Nephron progenitor cell (in vitro differentiated cells): ENCODE results near the gene DNAH1.

Experiments
- DNase-seq: peaks from one replicate; pipeline ENCODE4 v3.0.0; 2021
- H3K27ac Mint-ChIP-seq: 2 replicates; pipeline ENCODE4 v1.8.0; 2021; ENCODE audit warnings: mild to moderate bottlenecking, moderate library complexity, mixed read lengths
- H3K27me3 Mint-ChIP-seq: 2 replicates; pipeline ENCODE4 v1.8.0; 2021; ENCODE audit warnings: mild to moderate bottlenecking, low read depth, mixed read lengths; ENCODE audit not compliant: poor library complexity
- H3K36me3 Mint-ChIP-seq: 2 replicates; pipeline ENCODE4 v1.8.0; 2021; ENCODE audit warnings: low read depth, mixed read lengths
- H3K4me1 Mint-ChIP-seq: 2 replicates; pipeline ENCODE4 v1.8.0; 2021; ENCODE audit warnings: mixed read lengths
- H3K4me3 Mint-ChIP-seq: 2 replicates; pipeline ENCODE4 v1.8.0; 2021; ENCODE audit warnings: mild to moderate bottlenecking, moderate library complexity, mixed read lengths
- H3K9me3 Mint-ChIP-seq: 2 replicates; pipeline ENCODE4 v1.8.0; 2021; ENCODE audit warnings: mild to moderate bottlenecking, moderate library complexity, mixed read lengths
- TF ChIP-seq, protein P1 (sequence below): fragments of 200-600 bp; sonication (generic); IDR thresholded peaks from 2 replicates; pipeline ENCODE4 v1.5.0; 2021; ENCODE audit warnings: antibody characterized with exemption

The DNAH1 gene

DNA sequence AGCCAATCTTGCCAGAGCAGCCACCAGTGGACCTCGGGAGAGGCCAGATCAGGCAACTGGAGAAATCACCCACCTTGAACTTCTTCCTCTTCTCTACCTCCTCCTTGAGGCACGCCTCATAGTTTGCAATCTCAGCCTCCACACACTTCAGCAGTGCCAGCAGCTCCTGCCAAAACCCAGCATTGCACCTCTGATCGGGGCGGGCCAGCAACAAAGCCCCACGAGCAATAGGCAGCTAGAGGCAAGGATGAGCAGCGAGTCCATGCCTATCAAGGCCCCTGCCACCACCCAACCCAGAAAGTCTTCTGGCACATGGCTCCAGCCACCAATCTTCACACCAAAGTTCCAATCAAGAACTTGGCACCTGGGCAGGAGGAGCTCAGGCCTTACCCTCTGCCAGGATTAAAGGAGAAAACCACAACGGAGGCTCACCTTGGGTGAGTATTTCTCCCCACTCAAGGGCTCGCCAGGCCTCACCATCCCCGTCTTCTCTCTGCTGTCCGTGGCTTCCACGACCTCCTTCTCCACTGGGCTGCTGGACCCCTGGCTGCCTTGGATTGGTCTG, 86.7 kb downstream of the DNAH1 start:
- H3K4me1 Mint-ChIP-seq: no peaks in the 10 kb centered on the region
- DNase-seq: no peak

DNA sequence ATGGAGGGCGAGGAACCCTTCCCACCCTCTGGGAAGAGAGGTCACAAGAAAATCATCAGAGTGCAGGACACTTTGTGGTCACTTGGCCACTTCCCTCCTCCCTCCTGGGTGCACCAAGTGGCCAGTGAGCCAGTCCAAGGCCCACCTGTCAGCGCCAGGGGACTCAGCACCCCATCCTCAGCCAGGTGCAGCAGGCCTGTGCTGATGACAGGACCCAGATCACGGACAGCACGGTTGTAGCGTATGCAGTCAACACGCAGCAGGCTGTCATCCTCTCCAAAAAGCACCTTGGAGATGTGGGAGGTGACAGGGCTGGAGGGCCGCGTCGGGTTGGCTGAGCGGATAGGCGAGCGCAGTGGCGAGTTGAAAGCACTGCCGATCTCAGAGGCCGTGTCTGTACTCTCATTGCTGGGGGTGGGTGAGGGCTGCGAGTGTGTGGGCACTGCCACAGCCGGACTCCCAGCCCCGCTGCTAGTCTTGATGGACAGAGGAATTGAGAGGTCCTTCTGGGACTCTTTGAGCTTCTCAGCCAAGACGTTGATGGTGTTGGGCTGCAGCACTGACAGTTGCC, 87.2 kb downstream of the DNAH1 start:
- H3K9me3 Mint-ChIP-seq: no peaks in the 10 kb centered on the region
- H3K27me3 Mint-ChIP-seq: no peaks in the 10 kb centered on the region
- H3K27ac Mint-ChIP-seq: no peak overlapping the region
- no peak for DNase-seq
- TF ChIP-seq, protein P1, sequence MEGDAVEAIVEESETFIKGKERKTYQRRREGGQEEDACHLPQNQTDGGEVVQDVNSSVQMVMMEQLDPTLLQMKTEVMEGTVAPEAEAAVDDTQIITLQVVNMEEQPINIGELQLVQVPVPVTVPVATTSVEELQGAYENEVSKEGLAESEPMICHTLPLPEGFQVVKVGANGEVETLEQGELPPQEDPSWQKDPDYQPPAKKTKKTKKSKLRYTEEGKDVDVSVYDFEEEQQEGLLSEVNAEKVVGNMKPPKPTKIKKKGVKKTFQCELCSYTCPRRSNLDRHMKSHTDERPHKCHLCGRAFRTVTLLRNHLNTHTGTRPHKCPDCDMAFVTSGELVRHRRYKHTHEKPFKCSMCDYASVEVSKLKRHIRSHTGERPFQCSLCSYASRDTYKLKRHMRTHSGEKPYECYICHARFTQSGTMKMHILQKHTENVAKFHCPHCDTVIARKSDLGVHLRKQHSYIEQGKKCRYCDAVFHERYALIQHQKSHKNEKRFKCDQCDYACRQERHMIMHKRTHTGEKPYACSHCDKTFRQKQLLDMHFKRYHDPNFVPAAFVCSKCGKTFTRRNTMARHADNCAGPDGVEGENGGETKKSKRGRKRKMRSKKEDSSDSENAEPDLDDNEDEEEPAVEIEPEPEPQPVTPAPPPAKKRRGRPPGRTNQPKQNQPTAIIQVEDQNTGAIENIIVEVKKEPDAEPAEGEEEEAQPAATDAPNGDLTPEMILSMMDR: no peak
- H3K4me1 Mint-ChIP-seq: peaks cover 5% of the 10 kb centered on the region
- H3K4me3 Mint-ChIP-seq: no peak overlapping the region
- peaks cover 43% of the 10 kb centered on the region for H3K36me3 Mint-ChIP-seq

More for the DNA sequence above, 86.7 kb downstream of the DNAH1 start:
- no peaks in the 10 kb centered on the region for H3K9me3 Mint-ChIP-seq
- no peaks in the 10 kb centered on the region for H3K27me3 Mint-ChIP-seq
- H3K4me3 Mint-ChIP-seq: no peak overlapping the region
- TF ChIP-seq, protein P1: no peak
- no peak overlapping the region for H3K27ac Mint-ChIP-seq
- peaks cover 38% of the 10 kb centered on the region for H3K36me3 Mint-ChIP-seq

DNA sequence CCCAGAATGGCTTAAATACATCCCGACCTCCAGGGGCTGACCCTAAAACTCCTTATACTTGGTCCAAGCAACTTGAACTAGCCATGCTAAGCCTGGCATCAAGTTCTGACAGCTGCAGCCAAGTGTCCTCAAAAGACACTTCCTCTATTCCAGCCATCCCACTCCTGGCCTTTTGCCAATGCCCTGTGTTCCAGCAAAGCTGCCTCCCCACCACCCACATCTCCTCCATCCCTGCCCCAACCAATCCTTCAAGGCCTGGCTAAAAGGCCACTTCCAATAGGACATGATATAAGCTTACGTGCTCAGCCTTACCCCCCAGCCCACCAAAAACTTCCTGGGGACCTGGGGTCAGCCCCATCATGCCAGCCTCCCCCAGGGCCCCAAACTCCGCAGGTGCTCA, 87.8 kb downstream of the DNAH1 start:
- H3K9me3 Mint-ChIP-seq: no peaks in the 10 kb centered on the region

DNA sequence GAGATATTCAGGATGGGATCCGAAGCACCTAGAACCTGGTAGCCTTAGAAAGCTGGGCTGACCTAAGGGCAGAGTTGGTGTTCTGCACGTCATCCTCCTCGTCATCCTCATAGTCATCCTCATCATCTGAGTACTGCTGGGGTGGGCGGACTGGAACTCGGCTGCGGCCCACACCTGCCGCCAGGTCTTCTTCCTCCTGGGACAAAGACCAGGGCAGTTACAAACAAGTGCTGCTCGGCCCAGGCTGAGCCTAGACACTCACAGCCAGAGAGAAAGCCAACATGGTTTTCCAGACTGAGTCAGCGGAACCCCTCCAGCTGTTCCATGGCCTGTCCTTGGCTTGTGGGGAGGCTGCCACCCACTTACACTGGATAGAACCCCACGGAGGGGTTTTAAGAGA, 88.3 kb downstream of the DNAH1 start:
- H3K27ac Mint-ChIP-seq: no peak overlapping the region
- H3K4me3 Mint-ChIP-seq: no peak overlapping the region
- H3K27me3 Mint-ChIP-seq: no peaks in the 10 kb centered on the region
- H3K9me3 Mint-ChIP-seq: no peaks in the 10 kb centered on the region
- peaks cover 15% of the 10 kb centered on the region for H3K4me1 Mint-ChIP-seq
- H3K36me3 Mint-ChIP-seq: peaks cover 47% of the 10 kb centered on the region
- TF ChIP-seq, protein P1: no peak
- DNase-seq: no peak

More for the DNA sequence above, 87.8 kb downstream of the DNAH1 start:
- no peak overlapping the region for H3K4me3 Mint-ChIP-seq
- H3K4me1 Mint-ChIP-seq: peaks cover 11% of the 10 kb centered on the region
- DNase-seq: no peak
- no peaks in the 10 kb centered on the region for H3K27me3 Mint-ChIP-seq
- H3K27ac Mint-ChIP-seq: peak overlapping the region; percentile 29
- peaks cover 47% of the 10 kb centered on the region for H3K36me3 Mint-ChIP-seq
- TF ChIP-seq, protein P1: no peak

DNA sequence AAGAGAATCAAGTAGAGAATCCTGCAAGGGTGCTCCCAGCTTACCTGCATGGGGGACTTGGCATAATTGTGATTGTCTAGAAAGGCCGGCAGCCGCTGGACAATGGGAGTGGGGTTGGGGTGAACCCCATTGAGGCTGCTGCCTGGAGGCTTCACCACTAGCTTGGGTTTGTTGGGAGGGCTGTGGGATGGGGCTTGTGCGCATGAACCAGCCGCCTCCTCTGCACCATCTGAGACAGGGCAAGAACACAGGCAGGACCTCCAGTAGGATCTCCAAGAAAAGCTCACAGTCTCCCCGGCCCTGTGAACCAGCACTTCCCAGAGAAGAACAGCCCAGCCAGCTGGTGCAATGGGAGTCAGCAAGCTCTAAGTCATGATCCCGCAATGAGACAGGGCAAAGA, 88.9 kb downstream of the DNAH1 start:
- no peaks in the 10 kb centered on the region for H3K9me3 Mint-ChIP-seq
- no peak overlapping the region for H3K4me3 Mint-ChIP-seq
- peaks cover 47% of the 10 kb centered on the region for H3K36me3 Mint-ChIP-seq
- H3K27ac Mint-ChIP-seq: no peak overlapping the region
- no peaks in the 10 kb centered on the region for H3K27me3 Mint-ChIP-seq
- TF ChIP-seq, protein P1: no peak
- H3K4me1 Mint-ChIP-seq: peaks cover 17% of the 10 kb centered on the region
- DNase-seq: no peak

DNA sequence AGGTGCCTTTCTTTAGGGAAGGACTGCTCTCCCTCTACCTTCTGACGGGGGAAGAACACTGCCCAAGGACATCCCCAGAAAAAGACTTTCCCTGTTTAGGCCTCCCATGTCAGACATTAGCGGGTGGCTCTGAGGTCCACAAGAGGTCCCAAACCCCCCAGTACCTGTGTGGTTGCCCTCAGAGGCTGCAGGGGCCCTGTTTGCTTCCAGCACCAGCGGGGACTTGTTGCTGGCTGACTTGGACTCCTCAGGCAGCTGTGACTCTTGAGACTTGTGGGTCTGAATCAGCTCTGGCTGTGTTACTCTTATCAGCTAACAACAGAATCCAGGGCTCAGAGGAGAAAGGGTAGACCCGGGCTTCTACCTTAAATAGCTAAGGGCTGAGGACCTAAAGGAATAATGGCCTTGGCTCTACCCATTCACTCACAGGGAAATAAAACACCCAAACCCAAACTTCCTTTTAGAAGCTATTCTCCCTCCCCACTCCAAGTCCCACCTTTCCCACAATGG, 89.5 kb downstream of the DNAH1 start:
- H3K4me1 Mint-ChIP-seq: peaks cover 17% of the 10 kb centered on the region
- TF ChIP-seq, protein P1: no peak
- no peak overlapping the region for H3K27ac Mint-ChIP-seq
- H3K9me3 Mint-ChIP-seq: no peaks in the 10 kb centered on the region
- no peaks in the 10 kb centered on the region for H3K27me3 Mint-ChIP-seq
- no peak for DNase-seq
- no peak overlapping the region for H3K4me3 Mint-ChIP-seq
- peaks cover 47% of the 10 kb centered on the region for H3K36me3 Mint-ChIP-seq
